Left lung (tissue), 10 donors: ENCODE results near the gene SKIL. TPM values are rescaled to one million over a fixed set of nuclear protein-coding genes. Genes with fewer than 3 reads are reported as not detected.

Experiments used
- ATAC-seq: fragments of 200-7000 bp; cut with Tn5 transposase; one replicate; pipeline ENCODE4 v1.9.1; 2020; ENCODE audit warnings: moderate library complexity
- DNase-seq, 4 donors: peaks; one replicate each; pipeline ENCODE4 v3.0.0-alpha.2; 2013 to 2020
- H3K27ac ChIP-seq, 2 donors: fragments of 200-600 bp; sonication (generic) in 1 of 2; one replicate each; pipeline versions ENCODE4 v1.5.0 to v1.8.0; 2020 to 2021
- H3K27me3 ChIP-seq, 2 donors: fragments of 200-600 bp; sonication (generic) in 1 of 2; one replicate each; pipeline versions ENCODE4 v1.5.0 to v1.8.0; 2020 to 2021
- H3K36me3 ChIP-seq, 2 donors: fragments of 200-600 bp; sonication (generic) in 1 of 2; one replicate each; pipeline versions ENCODE4 v1.5.0 to v1.8.0; 2020 to 2021
- H3K4me1 ChIP-seq, 2 donors: fragments of 200-600 bp; one replicate each; pipeline ENCODE4 v1.8.0; 2021
- H3K4me3 ChIP-seq, 2 donors: fragments of 200-600 bp; sonication (generic) in 1 of 2; one replicate each; pipeline versions ENCODE4 v1.5.0 to v1.8.0; 2020 to 2021; ENCODE audit warnings: mild to moderate bottlenecking in 1 of 2
- H3K9me3 ChIP-seq, 2 donors: fragments of 200-600 bp; sonication (generic) in 1 of 2; one replicate each; pipeline versions ENCODE4 v1.5.0 to v1.8.0; 2020 to 2021
- intact Hi-C, 2 donors: fragments of 100-400 bp; cut with DNase I; formaldehyde crosslinking; loops; one replicate each; pipeline versions ENCODE4 v1.11.2 to v1.14.2; 2022
- polyA plus RNA-seq, 6 donors: library from polyadenylated mRNA; unstranded; fragments of 120-200 nt; gene quantifications; one replicate each; pipeline ENCODE4 v1.2.1, GENCODE V29; 2013; ENCODE audit not compliant: insufficient read length in 6 of 6
- total RNA-seq, 2 donors: library from RNA; stranded (reverse); fragmentation: NEBNext Ultra II Directional; extraction: Animal tissue kit (Norgen Biotek cat#: 25700); gene quantifications; one replicate each; pipeline ENCODE4 v1.2.1, GENCODE V29; 2021
- TF ChIP-seq, protein P1 (sequence below), 2 donors: fragments of 200-600 bp; sonication (generic) in 1 of 2; IDR thresholded peaks; one replicate each; pipeline versions ENCODE4 v1.5.0 to v1.8.0; 2021; ENCODE audit warnings: antibody characterized with exemption in 2 of 2
- donor health status: DM: no; HTN: yes; CAD: no.
- donor health status: DM: no; HTN: no; CAD: no.

Gene SKIL
- total and polyA plus RNA-seq, 8 donors, result 49.7 to 109 (median 58.7) TPM

- peak; percentile 67 for ATAC-seq
- H3K27ac ChIP-seq, result peak within 1 kb of the TSS in 1 of 2 donors; percentile 71
- intact Hi-C loops, result no loop called here
Measured at GRCh38 chr3:170418422-170419398, 61.2 kb downstream of the SKIL start, which contains the start of gene CLDN11. Gene CLDN11 (plus strand): TSS chr3:170418868. CDS start chr3:170419067, 199 bp downstream.

DNA sequence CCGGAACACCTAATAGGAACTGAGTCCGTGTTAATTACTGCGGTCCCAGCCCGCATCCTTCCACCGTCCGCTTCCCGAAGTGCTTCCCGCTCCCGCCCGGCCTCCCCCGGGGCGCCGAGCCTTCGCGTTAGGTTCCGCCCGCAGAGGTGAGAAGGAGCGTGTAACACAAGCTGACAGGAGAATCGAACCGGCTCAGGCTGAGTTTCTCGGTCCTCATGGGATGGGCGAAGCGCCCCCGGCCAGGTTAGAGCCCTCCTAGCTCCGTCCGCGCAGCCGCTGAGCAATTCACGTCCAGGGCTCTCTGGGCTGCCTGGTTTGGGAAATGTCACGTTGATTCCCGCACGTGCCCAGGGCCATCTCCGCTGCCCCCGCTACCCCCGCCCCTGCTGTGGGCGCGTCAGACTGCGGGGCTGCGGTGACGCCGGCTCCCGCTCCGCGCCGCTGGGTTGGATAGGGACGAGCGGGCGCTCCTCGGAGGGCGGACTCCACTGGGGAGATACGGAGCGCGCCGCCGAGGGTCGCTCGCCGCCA lies 62.1 kb downstream of the SKIL start:
- Histone ChIP-seq H3K4me1 (peaks cover 10 to 21% of the 10 kb centered on the region in 2 donors), H3K9me3 (no peaks in the 10 kb centered on the region), H3K36me3 (no peaks in the 10 kb centered on the region), H3K27ac (peak overlapping the region in 1 of 2 donors; percentile 71), H3K27me3 (peaks cover 13 to 46% of the 10 kb centered on the region in 2 donors), H3K4me3 (peak overlapping the region; percentile 19 to 37)
- peak in 2 of 4 donors; percentile 46 to 79 for DNase-seq
- TF ChIP-seq, protein P1, sequence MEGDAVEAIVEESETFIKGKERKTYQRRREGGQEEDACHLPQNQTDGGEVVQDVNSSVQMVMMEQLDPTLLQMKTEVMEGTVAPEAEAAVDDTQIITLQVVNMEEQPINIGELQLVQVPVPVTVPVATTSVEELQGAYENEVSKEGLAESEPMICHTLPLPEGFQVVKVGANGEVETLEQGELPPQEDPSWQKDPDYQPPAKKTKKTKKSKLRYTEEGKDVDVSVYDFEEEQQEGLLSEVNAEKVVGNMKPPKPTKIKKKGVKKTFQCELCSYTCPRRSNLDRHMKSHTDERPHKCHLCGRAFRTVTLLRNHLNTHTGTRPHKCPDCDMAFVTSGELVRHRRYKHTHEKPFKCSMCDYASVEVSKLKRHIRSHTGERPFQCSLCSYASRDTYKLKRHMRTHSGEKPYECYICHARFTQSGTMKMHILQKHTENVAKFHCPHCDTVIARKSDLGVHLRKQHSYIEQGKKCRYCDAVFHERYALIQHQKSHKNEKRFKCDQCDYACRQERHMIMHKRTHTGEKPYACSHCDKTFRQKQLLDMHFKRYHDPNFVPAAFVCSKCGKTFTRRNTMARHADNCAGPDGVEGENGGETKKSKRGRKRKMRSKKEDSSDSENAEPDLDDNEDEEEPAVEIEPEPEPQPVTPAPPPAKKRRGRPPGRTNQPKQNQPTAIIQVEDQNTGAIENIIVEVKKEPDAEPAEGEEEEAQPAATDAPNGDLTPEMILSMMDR (IDR thresholded peaks at IDR 0.05), result no peak
- ATAC-seq, result peak; percentile 66
- intact Hi-C loops, result no loop called here

More at GRCh38 chr3:170418422-170419398, 61.2 kb downstream of the SKIL start, which contains the start of gene CLDN11:
- Histone ChIP-seq H3K27me3 (peaks cover 13 to 46% of the 10 kb centered on the region in 2 donors), H3K4me1 (peaks cover 10 to 21% of the 10 kb centered on the region in 2 donors), H3K9me3 (no peaks in the 10 kb centered on the region), H3K36me3 (no peaks in the 10 kb centered on the region), H3K4me3 (peak within 1 kb of the TSS; percentile 19 to 37)
- peak in 2 of 4 donors; percentile 62 to 77 for DNase-seq
- TF ChIP-seq, protein P1 (IDR thresholded peaks at IDR 0.05), result no peak

DNA sequence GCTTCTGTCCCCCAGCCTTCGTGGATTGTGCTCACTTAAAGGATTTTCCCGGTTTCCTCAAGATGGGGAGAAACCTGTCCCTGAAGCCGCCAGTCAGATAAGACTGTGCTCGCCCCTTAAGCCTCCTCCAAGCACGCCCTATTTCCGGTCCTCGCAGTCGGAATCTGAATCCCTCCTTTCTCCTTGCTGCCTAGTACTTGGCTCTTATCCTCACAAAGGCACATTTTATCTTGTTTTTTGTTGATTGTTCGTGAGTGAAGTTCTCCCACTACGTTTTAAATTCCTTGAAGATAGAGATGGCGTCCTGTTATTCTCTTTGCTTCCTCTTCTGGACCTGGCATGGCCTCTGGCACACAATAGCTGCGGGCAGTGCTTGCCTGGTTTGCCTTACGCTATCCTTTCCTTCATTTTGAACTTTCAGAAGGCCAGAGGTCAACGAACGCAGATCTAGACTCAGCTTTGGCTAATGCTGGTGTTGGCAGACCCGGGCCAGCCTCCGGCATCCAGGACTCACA lies 62.8 kb downstream of the SKIL start:
- TF ChIP-seq, protein P1 (IDR thresholded peaks at IDR 0.05), result no peak
- no peaks in the 10 kb centered on the region for H3K9me3 ChIP-seq
- DNase-seq, result peak in 1 of 4 donors; percentile 17
- intact Hi-C loops, result no loop called here
- H3K36me3 ChIP-seq, result no peaks in the 10 kb centered on the region
- ATAC-seq, result peak; percentile 9
- H3K27ac ChIP-seq, result peak overlapping the region; percentile 0 to 71
- H3K4me1 ChIP-seq, result peaks cover 10 to 21% of the 10 kb centered on the region in 2 donors
- peaks cover 13 to 46% of the 10 kb centered on the region in 2 donors for H3K27me3 ChIP-seq
- peak overlapping the region in 1 of 2 donors; percentile 37 for H3K4me3 ChIP-seq

DNA sequence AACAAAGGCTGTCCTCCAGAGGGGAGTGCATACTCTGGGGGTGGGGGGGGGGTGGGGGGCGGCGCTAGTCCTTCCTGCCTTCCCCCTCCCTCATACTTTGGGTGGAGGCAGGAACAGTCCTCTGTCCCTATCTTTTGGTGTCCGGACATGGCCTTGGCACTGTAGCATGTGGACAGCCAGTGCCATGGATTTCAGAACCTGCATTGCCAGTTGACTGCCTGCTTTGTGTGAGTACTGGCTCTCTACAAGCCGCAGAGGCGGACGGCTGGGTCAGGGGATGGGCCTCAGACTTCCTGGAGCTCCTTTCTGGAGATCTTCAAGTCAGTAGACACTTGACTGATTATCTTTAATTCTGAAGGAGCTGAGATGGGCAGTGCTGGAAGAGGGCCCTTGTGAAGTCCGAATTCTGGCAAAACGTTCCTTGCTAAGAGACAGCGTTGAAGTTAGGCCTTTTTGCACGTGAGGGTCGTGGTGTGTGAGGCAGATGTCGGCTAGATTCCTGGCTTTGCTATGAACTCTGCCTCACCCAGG lies 63.7 kb downstream of the SKIL start:
- peak overlapping the region in 1 of 2 donors; percentile 71 for H3K27ac ChIP-seq
- H3K36me3 ChIP-seq, result no peaks in the 10 kb centered on the region
- no peaks in the 10 kb centered on the region for H3K9me3 ChIP-seq
- TF ChIP-seq, protein P1 (IDR thresholded peaks at IDR 0.05), result no peak
- peaks cover 10 to 21% of the 10 kb centered on the region in 2 donors for H3K4me1 ChIP-seq
- DNase-seq (peak in 1 of 4 donors; percentile 15), ATAC-seq (no peak)
- intact Hi-C loops, result no loop called here
- peaks cover 13 to 46% of the 10 kb centered on the region in 2 donors for H3K27me3 ChIP-seq
- no peak overlapping the region for H3K4me3 ChIP-seq
